HG03196 (cell line): ENCODE results near the gene KCNMA1.

Experiments used
- ATAC-seq: cut with Tn5 transposase; IDR thresholded peaks from one replicate; pipeline ENCODE4 v1.9.1; 2021; ENCODE audit not compliant: unreplicated experiment

Gene KCNMA1

GRCh38 chr10:77016855-77017254 is 620.8 kb downstream of the KCNMA1 start:
- ATAC-seq, result no peak

GRCh38 chr10:77016278-77016815 is 621.3 kb downstream of the KCNMA1 start:
- ATAC-seq, result no peak

- no peak for ATAC-seq
These were observed 622.2 kb downstream of the KCNMA1 start for GRCh38 chr10:77015360-77015759.

GRCh38 chr10:77012812-77013500 is 624.7 kb downstream of the KCNMA1 start:
- ATAC-seq, result no peak

- ATAC-seq, result no peak
These were observed 625.5 kb downstream of the KCNMA1 start for GRCh38 chr10:77011874-77012811.

GRCh38 chr10:77010430-77010829 is 627.2 kb downstream of the KCNMA1 start:
- ATAC-seq, result no peak

- peak; percentile 83 for ATAC-seq
These were observed 629.8 kb downstream of the KCNMA1 start for GRCh38 chr10:77007834-77008233.

GRCh38 chr10:77006836-77007511 is 630.6 kb downstream of the KCNMA1 start:
- ATAC-seq, result no peak

- ATAC-seq, result no peak
These were observed 631.7 kb downstream of the KCNMA1 start for GRCh38 chr10:77005871-77006270.

- ATAC-seq, result no peak
These were observed 632.6 kb downstream of the KCNMA1 start for GRCh38 chr10:77004917-77005564.

GRCh38 chr10:77002872-77003271 is 634.7 kb downstream of the KCNMA1 start:
- ATAC-seq, result no peak

GRCh38 chr10:77001206-77001605 is 636.4 kb downstream of the KCNMA1 start:
- ATAC-seq, result no peak

GRCh38 chr10:76998451-76998850 is 639.2 kb downstream of the KCNMA1 start:
- ATAC-seq, result no peak

GRCh38 chr10:76997631-76998030 is 640.0 kb downstream of the KCNMA1 start:
- ATAC-seq, result no peak

GRCh38 chr10:76995023-76995422 is 642.6 kb downstream of the KCNMA1 start:
- no peak for ATAC-seq

GRCh38 chr10:76993213-76993612 is 644.4 kb downstream of the KCNMA1 start:
- no peak for ATAC-seq

- ATAC-seq, result no peak
These were observed 645.1 kb downstream of the KCNMA1 start for GRCh38 chr10:76992467-76992866.

- ATAC-seq, result no peak
These were observed 646.0 kb downstream of the KCNMA1 start for GRCh38 chr10:76991621-76992020.

- no peak for ATAC-seq
These were observed 647.0 kb downstream of the KCNMA1 start for GRCh38 chr10:76990561-76990960.

- peak; percentile 80 for ATAC-seq
These were observed 652.8 kb downstream of the KCNMA1 start for GRCh38 chr10:76984559-76985443.
